GM12878 (cell line): Measurements from ENCODE around the gene AQP3. TPM values are rescaled to one million over a fixed set of nuclear protein-coding genes. Genes with fewer than 3 reads are reported as not detected.

Experiments
- ATAC-seq: fragments of 200-7000 bp; cut with Tn5 transposase; 3 replicates; pipeline ENCODE4 v1.9.1; 2020; ENCODE audit warnings: mild to moderate bottlenecking, moderate library complexity
- BruUV-seq: library from RNA; stranded (reverse); fragments of 400-500 nt; replicated peaks from 2 replicates; lab custom pipeline; 2021; lab: Mats Ljungman, UMichigan
- CTCF ChIA-PET: fragments of 300-600 bp; sonication (Branson Sonifier 250); formaldehyde crosslinking; extraction: SDS; loops from one replicate; lab custom pipeline; 2021; ENCODE audit warnings: inconsistent platforms; lab: Yijun Ruan, JAX
- POLR2A ChIA-PET: fragments of 350-600 bp; formaldehyde crosslinking; extraction: SDS; loops from one replicate; lab custom pipeline; 2021; ENCODE audit warnings: inconsistent platforms; lab: Charles Lee
- RAD21 ChIA-PET: fragments of 300-600 bp; sonication (Branson Sonifier 250); formaldehyde crosslinking; loops from one replicate; lab custom pipeline; 2023; ENCODE audit warnings: antibody characterized with exemption; ENCODE audit not compliant: unreplicated experiment; lab: Charles Lee
- SMC1A ChIA-PET: fragments of 300-600 bp; sonication (Branson Sonifier 250); formaldehyde crosslinking; loops from one replicate; lab custom pipeline; 2023; ENCODE audit not compliant: unreplicated experiment, uncharacterized antibody; lab: Charles Lee
- DNase-seq: peaks from one replicate; pipeline ENCODE4 v3.0.0-alpha.2; 2011; ENCODE audit warnings: low read depth, low spot score
- FAIRE-seq: peaks from 3 replicates; lab custom pipeline; 2011; peaks lifted over from hg19 to GRCh38; lab: Jason Lieb, UNC
- H2AFZ ChIP-seq: 2 replicates; pipeline ENCODE4 v1.6.0; 2011; ENCODE audit warnings: low read depth, low read length, control low read depth; ENCODE audit not compliant: control insufficient read depth
- H3K27ac ChIP-seq: 2 replicates; pipeline ENCODE4 v1.5.1; 2011; ENCODE audit warnings: control low read depth; ENCODE audit not compliant: control insufficient read depth, insufficient read depth
- H3K27me3 ChIP-seq, 2 experiments: replicated peaks in 1 of 2; 2 replicates each; pipeline versions ENCODE4 v1.6.0 to v1.6.1; 2011; ENCODE audit warnings: low read length in 1 of 2; ENCODE audit not compliant: control insufficient read depth in 2 of 2, insufficient read depth in 2 of 2
- H3K36me3 ChIP-seq, 2 experiments: 2 replicates each; pipeline ENCODE4 v1.5.1; 2011; ENCODE audit warnings: low read length in 1 of 2; ENCODE audit not compliant: control insufficient read depth in 2 of 2, insufficient read depth in 2 of 2
- H3K4me1 ChIP-seq: 2 replicates; pipeline ENCODE4 v1.6.1; 2011; ENCODE audit warnings: mild to moderate bottlenecking, low read length, moderate library complexity, mixed read lengths; ENCODE audit not compliant: control insufficient read depth, insufficient read depth
- H3K4me2 ChIP-seq: 2 replicates; pipeline ENCODE4 v1.6.0; 2011; ENCODE audit warnings: control low read depth; ENCODE audit not compliant: control insufficient read depth, insufficient read depth
- H3K4me3 ChIP-seq: fragments of 200-600 bp; sonication (generic); 2 replicates; pipeline ENCODE4 v1.5.1; 2016
- H3K79me2 ChIP-seq: 2 replicates; pipeline ENCODE4 v1.6.0; 2011; ENCODE audit warnings: low read length; ENCODE audit not compliant: control insufficient read depth, insufficient read depth
- H3K9ac ChIP-seq: 2 replicates; pipeline ENCODE4 v1.8.0; 2011; ENCODE audit warnings: low read length, control low read depth, mixed read lengths; ENCODE audit not compliant: control insufficient read depth, insufficient read depth
- H3K9me3 ChIP-seq: replicated peaks from 3 replicates; pipeline ENCODE4 v1.5.1; 2011; ENCODE audit warnings: mild to moderate bottlenecking, low read length; ENCODE audit not compliant: control insufficient read depth, insufficient read depth
- H4K20me1 ChIP-seq: 2 replicates; pipeline ENCODE4 v1.6.0; 2011; ENCODE audit not compliant: control insufficient read depth, insufficient read depth
- E2F4 ChIP-seq: IDR thresholded peaks from 2 replicates; pipeline ENCODE4 v1.6.1; 2012; ENCODE audit warnings: low read depth, low read length, improper control_type of control experiment
- EP300 ChIP-seq, 2 experiments: fragments of 150-350 bp in 1 of 2; IDR thresholded peaks; 2 replicates each; pipeline ENCODE4 v1.6.1; 2011 to 2012; ENCODE audit warnings: low read depth in 2 of 2, low read length in 2 of 2, borderline replicate concordance in 1 of 2, improper control_type of control experiment in 1 of 2, inconsistent platforms in 1 of 2; ENCODE audit not compliant: control insufficient read depth in 1 of 2
- MYC ChIP-seq: IDR thresholded peaks from 2 replicates; pipeline ENCODE4 v1.6.1; 2011; ENCODE audit warnings: mild to moderate bottlenecking, low read length, moderate library complexity, inconsistent platforms; ENCODE audit not compliant: insufficient read depth, insufficient replicate concordance, insufficient read length, severe bottlenecking
- PML ChIP-seq: IDR thresholded peaks from 2 replicates; pipeline ENCODE4 v1.6.1; 2012; ENCODE audit warnings: low read length, inconsistent platforms
- RBBP5 ChIP-seq: fragments of 200-600 bp; sonication (generic); conservative IDR thresholded peaks from 2 replicates; pipeline ENCODE4 v1.6.1; 2016
- SKIL ChIP-seq: fragments of 450-650 bp; IDR thresholded peaks from 2 replicates; pipeline ENCODE4 v1.6.1; 2017; ENCODE audit warnings: mild to moderate bottlenecking, low read depth, inconsistent platforms; ENCODE audit not compliant: poor library complexity, severe bottlenecking
- YY1 ChIP-seq: IDR thresholded peaks from 2 replicates; pipeline ENCODE4 v1.6.1; 2011; ENCODE audit warnings: low read depth, mild to moderate bottlenecking, low read length
- ZBTB33 ChIP-seq: fragments of 450-650 bp; IDR thresholded peaks from 2 replicates; pipeline ENCODE4 v1.6.1; 2017; ENCODE audit warnings: mild to moderate bottlenecking
- WGBS: methylation state at CpG from one replicate; pipeline ENCODE4 v1.1.6; 2016; ENCODE audit warnings: low lambda C conversion rate; ENCODE audit not compliant: insufficient replicate concordance, insufficient coverage; ENCODE audit errors: missing lambda C conversion rate; 5-methylcytosine and 5-hydroxymethylcytosine counted together
- in situ Hi-C: fragments of 300-500 bp; cut with MboI; formaldehyde crosslinking; loops from 9 replicates; pipeline ENCODE4 v1.14.3; 2018; ENCODE audit warnings: mixed read lengths
- intact Hi-C: fragments of 100-400 bp; cut with micrococcal nuclease; formaldehyde crosslinking; loops from one replicate; pipeline ENCODE4 v1.14.2; 2022; ENCODE audit not compliant: unreplicated experiment
- polyA plus RNA-seq, 11 experiments: library from polyadenylated mRNA; depleted of rRNA in 4 of 11; unstranded in 6 of 11; stranded (reverse) in 5 of 11; fragments of >200 nt; fragmentation: Nextera tagmentation in 4 of 11; fragmentation: Illumina TruSeq in 1 of 11; extraction: Ambion mirVana in 4 of 11; extraction: Trizol in 1 of 11; gene quantifications; 1 replicate in 1 of 11; 2 replicates in 10 of 11; pipeline versions ENCODE4 v1.2.1 to v1.2.3, GENCODE V29; 2011 to 2016; ENCODE audit warnings: inconsistent platforms in 2 of 11, missing spikeins in 2 of 11, low read depth in 1 of 11
- total RNA-seq, 4 experiments: library from RNA; depleted of rRNA in 3 of 4; stranded (reverse); fragments of >200 nt in 3 of 4; fragmentation: Illumina TruSeq in 1 of 4; extraction: Trizol in 1 of 4; gene quantifications; 2 replicates each; pipeline versions ENCODE4 v1.2.1 to v1.2.3, GENCODE V29; 2013 to 2021

AQP3 gene
- total and polyA plus RNA-seq, 10 of the 15 experiments (the other 5 are each of a cell fraction or from before 2014, with no cell fraction given): 0.60 to 11.8 (median 4.5) TPM

- Histone ChIP-seq H3K79me2 (no peaks in the 10 kb centered on the region), H2AFZ (no peak overlapping the region), H3K4me1 (no peaks in the 10 kb centered on the region), H3K27me3 (no peaks in the 10 kb centered on the region; a peak in 1 of 4 replicates), H3K4me2 (no peak overlapping the region), H3K9ac (no peak overlapping the region), H3K9me3 (no peaks in the 10 kb centered on the region), H4K20me1 (no peaks in the 10 kb centered on the region), H3K36me3 (no peaks in the 10 kb centered on the region), H3K27ac (no peak overlapping the region), H3K4me3 (no peak overlapping the region)
- CTCF ChIA-PET: interaction anchor here (0.9 to 10.1 kb wide), 7 partner anchors 10 to 188 kb away, joined by 4 to 113 read pairs (median 7); partner anchors contain the start of gene AQP3
- RAD21 ChIA-PET: interaction anchor here (1.8 to 3.2 kb wide), 3 partner anchors 10 to 53 kb away, joined by 9 to 12 read pairs (median 11); no protein-coding TSS in a partner anchor
- FAIRE-seq (no peak), ATAC-seq (peak; percentile 13; the same call in 1 of the 3 replicates), DNase-seq (no peak)
- WGBS: 32% methylated on average over 3 of the region's 3 CpGs
- in situ Hi-C loops: no loop called here
- SMC1A ChIA-PET: interaction anchor here (1.1 to 2.8 kb wide), 3 partner anchors 39 to 59 kb away, joined by 3 to 18 read pairs (median 5); partner anchors contain the start of gene NOL6
- BruUV-seq: no TSS peak
- POLR2A ChIA-PET: no interaction called here
- intact Hi-C loops: no loop called here
- TF ChIP-seq EP300 (IDR thresholded peaks at IDR 0.05; ENCODE audit: borderline replicate concordance in 1 of 2, control insufficient read depth in 1 of 2, low read depth in 2 of 2, low read length in 2 of 2) (no peak), SKIL (no peak), RBBP5 (no peak), MYC (no peak), ZBTB33 (no peak), PML (no peak), YY1 (no peak), E2F4 (no peak)
Measured at GRCh38 chr9:33414268-33414667, 33.1 kb downstream of the AQP3 start.
